Body of pancreas (tissue), 4 donors: ENCODE data around the gene GSTO2.

ENCODE experiments used
- POLR2A ChIP-seq, 3 donors: fragments of 450-650 bp; IDR thresholded peaks; one replicate each; pipeline ENCODE4 v1.6.1; 2016; ENCODE audit warnings: antibody characterized with exemption in 3 of 3, mild to moderate bottlenecking in 2 of 3
- TF ChIP-seq, protein P1 (sequence below), 7 experiments: fragments of 450-650 bp in 4 of 7; fragments of 200-600 bp in 3 of 7; sonication (generic) in 3 of 7; IDR thresholded peaks; one replicate each; pipeline ENCODE4 v1.5.1; 2016 to 2019; ENCODE audit warnings: antibody characterized with exemption in 7 of 7

GRCh38 chr10:104327745-104328645 lies 59.0 kb downstream of the GSTO2 start:
- TF ChIP-seq, protein P1, sequence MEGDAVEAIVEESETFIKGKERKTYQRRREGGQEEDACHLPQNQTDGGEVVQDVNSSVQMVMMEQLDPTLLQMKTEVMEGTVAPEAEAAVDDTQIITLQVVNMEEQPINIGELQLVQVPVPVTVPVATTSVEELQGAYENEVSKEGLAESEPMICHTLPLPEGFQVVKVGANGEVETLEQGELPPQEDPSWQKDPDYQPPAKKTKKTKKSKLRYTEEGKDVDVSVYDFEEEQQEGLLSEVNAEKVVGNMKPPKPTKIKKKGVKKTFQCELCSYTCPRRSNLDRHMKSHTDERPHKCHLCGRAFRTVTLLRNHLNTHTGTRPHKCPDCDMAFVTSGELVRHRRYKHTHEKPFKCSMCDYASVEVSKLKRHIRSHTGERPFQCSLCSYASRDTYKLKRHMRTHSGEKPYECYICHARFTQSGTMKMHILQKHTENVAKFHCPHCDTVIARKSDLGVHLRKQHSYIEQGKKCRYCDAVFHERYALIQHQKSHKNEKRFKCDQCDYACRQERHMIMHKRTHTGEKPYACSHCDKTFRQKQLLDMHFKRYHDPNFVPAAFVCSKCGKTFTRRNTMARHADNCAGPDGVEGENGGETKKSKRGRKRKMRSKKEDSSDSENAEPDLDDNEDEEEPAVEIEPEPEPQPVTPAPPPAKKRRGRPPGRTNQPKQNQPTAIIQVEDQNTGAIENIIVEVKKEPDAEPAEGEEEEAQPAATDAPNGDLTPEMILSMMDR (IDR thresholded peaks at IDR 0.05) = no peak
- TF ChIP-seq POLR2A (IDR thresholded peaks at IDR 0.05) = peak in 1 of 3 donors; percentile 10
